C4-2B (cell line): ENCODE measurements around the gene BHLHA15.
A peak's percentile ranks its signal among the peaks of the same experiment; 100 is the strongest.

ENCODE experiments used
- H3K27ac ChIP-seq: fragments of 450-650 bp; 2 replicates; pipeline ENCODE4 v1.5.1; 2017
- ZFX ChIP-seq: fragments of 450-650 bp; IDR thresholded peaks from 2 replicates; pipeline ENCODE4 v1.6.1; 2017
- TF ChIP-seq, protein P1 (sequence below): fragments of 450-650 bp; conservative IDR thresholded peaks from 2 replicates; pipeline ENCODE4 v1.5.1; 2017; ENCODE audit warnings: mild to moderate bottlenecking

Gene BHLHA15

DNA sequence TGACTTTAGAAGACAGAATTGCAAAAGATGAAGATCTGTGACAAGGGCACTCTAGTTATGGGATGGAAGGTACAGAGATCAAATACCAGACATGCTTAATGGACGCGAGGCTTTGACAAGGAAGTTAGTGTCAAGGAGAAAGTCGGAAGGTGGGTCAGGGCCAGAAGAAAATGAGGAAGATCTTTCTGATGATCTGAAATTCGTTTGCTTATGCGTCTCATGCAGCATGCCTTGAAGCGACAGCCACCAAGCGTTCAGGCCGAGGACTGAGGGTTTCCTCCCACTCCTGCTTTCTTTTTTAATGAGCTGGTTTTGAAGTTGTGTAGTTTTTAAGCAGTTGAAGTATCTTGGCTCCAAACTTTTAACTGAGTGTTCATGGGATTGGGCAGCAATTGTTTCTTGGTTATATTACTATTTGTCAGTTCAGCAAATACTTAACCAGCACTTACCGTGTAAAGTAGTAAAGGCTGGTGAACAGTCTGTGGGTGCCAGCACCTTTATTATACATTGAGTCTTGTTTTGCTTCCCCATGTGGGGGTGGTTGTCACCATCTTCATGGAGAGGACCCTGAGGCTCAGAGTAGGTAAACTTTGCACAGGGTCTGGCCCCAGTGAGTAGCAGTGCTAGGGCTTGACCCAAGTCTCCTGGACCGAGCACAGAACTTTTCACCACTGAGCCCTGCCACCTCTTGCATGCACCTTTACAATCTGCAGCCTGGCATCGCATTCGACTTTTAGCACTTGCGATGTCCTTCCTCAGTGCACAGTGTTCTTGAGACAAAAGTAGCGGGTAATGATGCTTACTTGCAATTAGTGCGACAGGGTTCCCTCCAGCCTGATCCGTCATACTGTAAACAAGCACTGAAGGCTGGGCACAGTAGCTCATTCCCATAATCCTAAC lies 14.3 kb upstream of the BHLHA15 start:
- TF ChIP-seq, protein P1, sequence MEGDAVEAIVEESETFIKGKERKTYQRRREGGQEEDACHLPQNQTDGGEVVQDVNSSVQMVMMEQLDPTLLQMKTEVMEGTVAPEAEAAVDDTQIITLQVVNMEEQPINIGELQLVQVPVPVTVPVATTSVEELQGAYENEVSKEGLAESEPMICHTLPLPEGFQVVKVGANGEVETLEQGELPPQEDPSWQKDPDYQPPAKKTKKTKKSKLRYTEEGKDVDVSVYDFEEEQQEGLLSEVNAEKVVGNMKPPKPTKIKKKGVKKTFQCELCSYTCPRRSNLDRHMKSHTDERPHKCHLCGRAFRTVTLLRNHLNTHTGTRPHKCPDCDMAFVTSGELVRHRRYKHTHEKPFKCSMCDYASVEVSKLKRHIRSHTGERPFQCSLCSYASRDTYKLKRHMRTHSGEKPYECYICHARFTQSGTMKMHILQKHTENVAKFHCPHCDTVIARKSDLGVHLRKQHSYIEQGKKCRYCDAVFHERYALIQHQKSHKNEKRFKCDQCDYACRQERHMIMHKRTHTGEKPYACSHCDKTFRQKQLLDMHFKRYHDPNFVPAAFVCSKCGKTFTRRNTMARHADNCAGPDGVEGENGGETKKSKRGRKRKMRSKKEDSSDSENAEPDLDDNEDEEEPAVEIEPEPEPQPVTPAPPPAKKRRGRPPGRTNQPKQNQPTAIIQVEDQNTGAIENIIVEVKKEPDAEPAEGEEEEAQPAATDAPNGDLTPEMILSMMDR = no peak
- no peak for TF ChIP-seq ZFX

DNA sequence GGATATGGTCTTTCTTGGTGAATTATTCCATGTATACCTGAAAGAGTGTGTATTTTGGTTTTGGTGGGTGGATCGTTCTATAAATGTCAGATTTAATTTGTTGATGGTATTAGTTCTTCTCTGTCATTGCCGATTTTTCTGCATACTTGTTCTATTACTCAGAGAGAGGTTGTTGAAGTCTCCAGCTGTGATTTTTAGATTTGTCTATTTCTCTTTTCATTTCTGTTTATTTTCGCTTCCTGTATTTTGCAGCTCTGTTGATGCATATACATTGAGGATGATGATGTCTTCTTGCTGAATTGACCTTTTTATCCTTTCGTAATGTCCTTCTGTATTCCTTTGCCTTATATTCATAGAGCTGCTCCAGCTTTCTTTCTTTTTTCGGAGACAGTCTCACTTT lies 12.1 kb upstream of the BHLHA15 start:
- TF ChIP-seq ZFX = no peak
- TF ChIP-seq, protein P1 = no peak
- H3K27ac ChIP-seq = no peak overlapping the region

More for the DNA sequence above, 14.3 kb upstream of the BHLHA15 start:
- peak overlapping the region; percentile 48 for H3K27ac ChIP-seq

DNA sequence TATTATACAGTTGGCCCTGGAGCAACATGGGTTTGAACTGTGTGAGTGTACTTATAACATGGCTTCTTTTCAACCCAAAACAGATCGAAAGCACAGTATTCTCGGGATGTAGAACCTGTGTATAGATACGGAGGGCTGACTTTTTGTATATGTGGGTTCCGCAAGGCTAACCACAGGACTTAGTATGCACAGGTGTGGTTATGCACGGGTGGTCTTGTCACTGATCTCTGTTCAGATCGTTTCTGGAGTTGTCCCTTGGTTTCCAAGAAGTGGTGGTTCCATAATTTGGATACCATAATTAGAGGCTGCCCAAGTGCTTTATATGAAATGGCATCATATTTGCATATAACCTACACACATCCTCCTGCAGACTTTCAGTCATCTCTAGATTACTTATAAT lies 10.9 kb upstream of the BHLHA15 start:
- H3K27ac ChIP-seq = no peak overlapping the region
- TF ChIP-seq, protein P1 = no peak
- no peak for TF ChIP-seq ZFX

DNA sequence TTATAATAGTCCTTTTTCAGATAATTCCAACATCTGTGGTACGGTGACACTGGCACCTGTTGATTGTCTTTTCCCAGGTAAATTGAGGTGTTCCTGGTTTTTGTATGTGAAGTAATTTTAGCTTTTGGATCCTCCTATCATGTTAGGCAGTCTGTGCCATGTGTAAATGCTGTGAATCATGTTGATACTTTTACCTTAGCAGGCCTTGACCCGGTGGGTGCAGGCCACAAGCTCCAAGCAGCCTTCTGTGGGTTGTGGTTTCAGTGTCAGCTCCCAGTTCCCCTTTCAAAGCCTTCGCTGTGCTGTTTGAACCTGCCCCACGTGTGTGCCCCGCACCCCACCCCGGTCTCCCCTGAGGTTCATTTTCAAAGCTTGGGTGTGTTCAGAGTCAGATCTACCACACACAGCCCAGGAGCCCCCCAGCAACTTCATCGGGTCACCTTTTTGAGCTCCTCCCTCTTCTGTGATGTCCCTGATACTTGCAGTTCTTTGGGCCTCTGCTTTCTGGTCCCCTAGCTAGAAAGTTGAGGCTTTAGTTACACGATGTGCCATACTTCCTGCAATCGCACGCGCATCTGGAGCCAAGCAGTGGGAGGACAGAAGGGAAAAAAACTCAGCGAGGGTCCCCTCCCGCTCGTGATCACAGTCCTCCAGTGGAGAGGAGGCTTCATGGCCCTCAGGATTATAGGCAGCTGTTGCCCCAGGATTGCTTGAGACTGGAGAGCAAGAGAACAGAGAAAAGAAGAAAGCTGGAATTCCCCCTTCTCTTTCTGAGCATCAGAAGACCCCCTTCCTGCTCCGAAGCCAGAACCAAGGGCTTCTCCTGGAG lies 8.7 kb upstream of the BHLHA15 start:
- no peak for TF ChIP-seq ZFX
- TF ChIP-seq, protein P1 = no peak
- H3K27ac ChIP-seq = no peak overlapping the region

DNA sequence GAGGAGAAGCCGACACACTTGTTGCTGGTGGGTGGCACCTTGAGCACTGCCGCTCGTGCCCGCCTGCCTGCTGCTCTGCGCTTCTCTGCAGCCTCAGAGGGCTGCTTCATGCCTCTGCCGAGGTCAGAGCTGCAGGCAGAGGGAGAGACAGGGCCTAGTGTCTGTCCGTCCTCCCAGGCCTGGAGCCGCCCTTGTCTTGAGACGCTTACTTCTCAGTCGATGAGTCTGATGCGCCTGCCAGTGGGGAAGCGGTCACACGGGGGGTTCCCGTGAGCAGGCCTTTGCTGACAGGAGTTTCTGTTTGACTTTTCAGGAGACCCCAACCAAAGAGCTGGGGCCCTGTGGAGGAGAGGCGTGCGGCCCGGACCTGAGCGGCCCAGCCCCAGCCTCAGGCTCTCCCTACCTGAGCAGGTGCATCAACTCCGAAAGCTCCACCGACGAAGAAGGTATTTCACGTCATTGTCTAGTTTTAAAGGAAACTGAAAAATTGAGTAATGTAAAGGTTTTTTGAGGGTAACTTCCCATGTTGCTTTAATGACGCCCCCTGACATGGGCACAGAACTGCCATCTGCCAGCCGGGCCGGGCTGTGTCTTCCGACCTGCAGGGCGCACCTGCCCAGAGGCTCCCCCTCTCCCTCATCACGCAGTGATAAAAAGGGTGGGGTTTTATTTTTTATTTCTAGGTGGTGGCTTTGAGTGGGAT lies 7.8 kb upstream of the BHLHA15 start:
- TF ChIP-seq ZFX = no peak
- TF ChIP-seq, protein P1 = no peak

DNA sequence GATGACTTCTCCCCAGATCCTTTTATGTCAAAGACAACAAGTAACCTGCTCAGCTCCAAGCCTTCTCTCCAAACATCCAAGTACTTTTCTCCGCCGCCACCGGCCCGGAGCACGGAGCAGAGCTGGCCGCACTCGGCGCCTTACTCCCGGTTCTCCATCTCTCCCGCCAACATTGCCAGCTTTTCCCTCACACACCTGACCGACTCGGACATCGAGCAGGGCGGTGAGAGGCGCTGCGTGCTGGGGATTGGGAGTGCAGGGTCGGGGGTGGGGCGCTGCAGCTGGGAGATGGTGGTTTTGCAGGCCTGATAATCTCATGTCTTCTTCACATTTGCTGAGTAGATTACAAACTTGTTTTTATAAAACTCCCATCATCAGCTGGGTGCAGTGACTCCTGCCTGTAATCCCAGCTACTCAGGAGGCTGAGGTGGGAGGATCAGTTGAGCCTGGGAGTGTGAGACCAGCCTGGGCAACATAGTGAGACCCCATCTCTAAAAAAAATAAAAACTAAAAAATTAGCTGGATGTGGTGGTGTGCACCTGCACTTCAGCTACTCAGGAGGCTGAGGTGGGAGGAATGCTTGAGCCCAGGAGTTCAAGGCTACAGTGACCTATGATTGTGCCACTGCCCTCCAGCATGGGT lies 7.2 kb upstream of the BHLHA15 start:
- no peak overlapping the region for H3K27ac ChIP-seq
- TF ChIP-seq, protein P1 = no peak
- TF ChIP-seq ZFX = no peak

More for the DNA sequence above, 7.8 kb upstream of the BHLHA15 start:
- no peak overlapping the region for H3K27ac ChIP-seq
